DOHH2 (cell line): ENCODE measurements around the gene HDAC11.

Experiments
- H3F3A ChIP-seq: fragments of 200-600 bp; sonication (generic), shearing (Covaris generic); 2 replicates; pipeline ENCODE4 v1.6.0; 2016; ENCODE audit warnings: antibody characterized with exemption, mild to moderate bottlenecking; ENCODE audit not compliant: control insufficient read depth, insufficient read depth
- H3K27ac ChIP-seq: fragments of 200-600 bp; sonication (generic); 2 replicates; pipeline ENCODE4 v1.5.1; 2014; ENCODE audit warnings: low read depth, mild to moderate bottlenecking, low read length, moderate library complexity
- H3K27me3 ChIP-seq: fragments of 200-600 bp; sonication (generic); 2 replicates; pipeline ENCODE4 v1.6.1; 2014; ENCODE audit warnings: mild to moderate bottlenecking, low read length, mixed read lengths; ENCODE audit not compliant: control insufficient read depth
- H3K36me3 ChIP-seq: fragments of 200-600 bp; sonication (generic); 2 replicates; pipeline ENCODE4 v1.6.1; 2014; ENCODE audit warnings: mild to moderate bottlenecking, low read length, moderate library complexity, mixed read lengths; ENCODE audit not compliant: control insufficient read depth
- H3K4me1 ChIP-seq: fragments of 200-600 bp; sonication (generic); 2 replicates; pipeline ENCODE4 v1.6.1; 2014; ENCODE audit warnings: mild to moderate bottlenecking, low read length, mixed read lengths; ENCODE audit not compliant: control insufficient read depth
- H3K4me2 ChIP-seq: fragments of 200-600 bp; sonication (generic); 2 replicates; pipeline ENCODE4 v1.6.0; 2014; ENCODE audit warnings: mild to moderate bottlenecking, low read length, moderate library complexity
- H3K4me3 ChIP-seq: fragments of 200-600 bp; sonication (generic); 2 replicates; pipeline ENCODE4 v1.5.1; 2014; ENCODE audit warnings: mild to moderate bottlenecking, low read length, mixed read lengths
- H3K79me2 ChIP-seq: fragments of 200-600 bp; sonication (generic); 2 replicates; pipeline ENCODE4 v1.6.1; 2014; ENCODE audit warnings: mild to moderate bottlenecking, low read length, mixed read lengths; ENCODE audit not compliant: control insufficient read depth
- H3K9me2 ChIP-seq: fragments of 200-600 bp; sonication (generic); replicated peaks from 2 replicates; pipeline ENCODE4 v1.6.1; 2014; ENCODE audit warnings: mild to moderate bottlenecking, low read length, mixed read lengths; ENCODE audit not compliant: control insufficient read depth
- H3K9me3 ChIP-seq: fragments of 200-600 bp; sonication (generic); 2 replicates; pipeline ENCODE4 v1.6.1; 2014; ENCODE audit warnings: antibody characterized with exemption, low read length, mixed read lengths; ENCODE audit not compliant: control insufficient read depth, insufficient read depth
- H4K20me1 ChIP-seq: fragments of 200-600 bp; sonication (generic); 2 replicates; pipeline ENCODE4 v1.6.0; 2014; ENCODE audit warnings: low read depth, mild to moderate bottlenecking, antibody characterized with exemption, low read length, moderate library complexity; ENCODE audit not compliant: control insufficient read depth, insufficient read depth
- CTCF ChIP-seq: fragments of 200-600 bp; sonication (generic); IDR thresholded peaks from one replicate; pipeline ENCODE4 v1.5.1; 2014; ENCODE audit warnings: antibody characterized with exemption, mild to moderate bottlenecking, low read depth, low read length; ENCODE audit not compliant: poor library complexity, severe bottlenecking
- EZH2phosphoT487 ChIP-seq: fragments of 200-600 bp; sonication (generic); IDR thresholded peaks from 2 replicates; pipeline ENCODE4 v1.6.1; 2017; ENCODE audit warnings: borderline replicate concordance, mild to moderate bottlenecking, antibody characterized with exemption, low read length, moderate library complexity, mixed read lengths

The HDAC11 gene

GRCh38 chr3:13495351-13495813, 15.3 kb downstream of the HDAC11 start:
- H3K4me3 ChIP-seq, result no peak overlapping the region
- H3K9me2 ChIP-seq, result no peaks in the 10 kb centered on the region
- no peak overlapping the region for H3K27ac ChIP-seq
- no peaks in the 10 kb centered on the region for H3F3A ChIP-seq
- no peak overlapping the region for H3K4me2 ChIP-seq
- H3K4me1 ChIP-seq, result no peaks in the 10 kb centered on the region
- no peaks in the 10 kb centered on the region for H4K20me1 ChIP-seq
- no peaks in the 10 kb centered on the region for H3K27me3 ChIP-seq
- H3K79me2 ChIP-seq, result no peaks in the 10 kb centered on the region
- H3K36me3 ChIP-seq, result no peaks in the 10 kb centered on the region
- no peak for TF ChIP-seq CTCF
- TF ChIP-seq EZH2phosphoT487, result no peak
- H3K9me3 ChIP-seq, result no peaks in the 10 kb centered on the region

GRCh38 chr3:13495921-13496723, 16.0 kb downstream of the HDAC11 start:
- Histone ChIP-seq H3K4me1 (no peaks in the 10 kb centered on the region), H3K27ac (no peak overlapping the region), H4K20me1 (no peaks in the 10 kb centered on the region), H3F3A (no peaks in the 10 kb centered on the region), H3K36me3 (no peaks in the 10 kb centered on the region), H3K9me3 (no peaks in the 10 kb centered on the region), H3K9me2 (no peaks in the 10 kb centered on the region), H3K4me2 (no peak overlapping the region), H3K4me3 (no peak overlapping the region), H3K27me3 (no peaks in the 10 kb centered on the region), H3K79me2 (no peaks in the 10 kb centered on the region)
- TF ChIP-seq CTCF (peak; percentile 93), EZH2phosphoT487 (no peak)

DNA sequence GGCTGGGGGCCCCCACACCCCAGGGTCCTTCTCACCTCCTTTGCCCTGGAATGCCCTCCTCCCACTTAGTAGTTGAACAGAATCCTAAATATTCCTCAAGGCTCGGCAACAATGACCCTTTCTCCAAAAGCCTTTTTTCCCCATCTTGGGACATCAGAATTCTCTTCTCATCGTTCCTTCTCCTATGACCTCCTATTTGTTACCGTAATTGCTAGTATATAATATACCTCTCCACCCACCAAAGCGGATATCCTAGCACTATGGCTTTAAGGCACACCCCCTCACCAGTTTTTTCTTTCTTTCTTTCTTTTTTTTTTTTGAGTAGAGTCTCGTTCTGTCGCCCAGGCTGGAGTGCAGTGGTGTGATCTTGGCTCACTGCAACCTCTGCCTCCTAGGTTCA, 16.8 kb downstream of the HDAC11 start:
- no peaks in the 10 kb centered on the region for H3K9me2 ChIP-seq
- no peak overlapping the region for H3K4me2 ChIP-seq
- no peak for TF ChIP-seq CTCF
- TF ChIP-seq EZH2phosphoT487, result no peak

More for the DNA sequence above, 16.8 kb downstream of the HDAC11 start:
- Histone ChIP-seq H3K27me3 (no peaks in the 10 kb centered on the region), H3F3A (no peaks in the 10 kb centered on the region), H3K36me3 (no peaks in the 10 kb centered on the region), H3K4me1 (no peaks in the 10 kb centered on the region), H3K4me3 (no peak overlapping the region), H3K9me3 (no peaks in the 10 kb centered on the region), H3K27ac (no peak overlapping the region), H3K79me2 (no peaks in the 10 kb centered on the region), H4K20me1 (no peaks in the 10 kb centered on the region)
